HG03196 (cell line): ENCODE data around the gene LCN6.
"Not testable (repeated sequence)": the region's sequence is repeated elsewhere in the genome, so short reads cannot be mapped to it uniquely, and the experiment has no call there.

Source experiments
- ATAC-seq: cut with Tn5 transposase; IDR thresholded peaks from one replicate; pipeline ENCODE4 v1.9.1; 2021; ENCODE audit not compliant: unreplicated experiment

Gene LCN6

GRCh38 chr9:136748201-136748600 is at the start of gene LCN6:
Gene LCN6 (minus strand): TSS chr9:136748525. CDS start chr9:136748483, 42 bp downstream.
- no peak for ATAC-seq

GRCh38 chr9:136796775-136797347 is 48.5 kb upstream of the LCN6 start:
- not testable (repeated sequence) for ATAC-seq

GRCh38 chr9:136796238-136796774 is 48.0 kb upstream of the LCN6 start, which contains the start of gene CCDC183:
Gene CCDC183 (plus strand): TSS chr9:136796338. CDS start chr9:136796398, 60 bp downstream.
- ATAC-seq = no peak

GRCh38 chr9:136795000-136795348 is 46.6 kb upstream of the LCN6 start:
- ATAC-seq = no peak

- no peak for ATAC-seq
Observed at GRCh38 chr9:136794281-136794999, 46.1 kb upstream of the LCN6 start.

- no peak for ATAC-seq
Observed at GRCh38 chr9:136793086-136793946, 45.0 kb upstream of the LCN6 start.

GRCh38 chr9:136792321-136793085 is 44.2 kb upstream of the LCN6 start:
- ATAC-seq = no peak

GRCh38 chr9:136791516-136792276 is 43.4 kb upstream of the LCN6 start:
- ATAC-seq = peak; percentile 24

- ATAC-seq = peak; percentile 81
Observed at GRCh38 chr9:136790640-136791515, 42.6 kb upstream of the LCN6 start, which contains the start of gene TMEM141. Gene TMEM141 (plus strand): TSS chr9:136791344. CDS start chr9:136791371, 27 bp downstream.

GRCh38 chr9:136789523-136789937 is 41.2 kb upstream of the LCN6 start:
- no peak for ATAC-seq

GRCh38 chr9:136788644-136789522 is 40.6 kb upstream of the LCN6 start:
- not testable (repeated sequence) for ATAC-seq

GRCh38 chr9:136787690-136788400 is 39.5 kb upstream of the LCN6 start:
- ATAC-seq = no peak

- not testable (repeated sequence) for ATAC-seq
Observed at GRCh38 chr9:136786983-136787382, 38.7 kb upstream of the LCN6 start.

- ATAC-seq = no peak
Observed at GRCh38 chr9:136786451-136786850, 38.1 kb upstream of the LCN6 start.

GRCh38 chr9:136785565-136786355 is 37.4 kb upstream of the LCN6 start:
- not testable (repeated sequence) for ATAC-seq

GRCh38 chr9:136784997-136785361 is 36.7 kb upstream of the LCN6 start:
- ATAC-seq = no peak
